Measurements from ENCODE around the gene GALNT17.

Gene GALNT17

DNA sequence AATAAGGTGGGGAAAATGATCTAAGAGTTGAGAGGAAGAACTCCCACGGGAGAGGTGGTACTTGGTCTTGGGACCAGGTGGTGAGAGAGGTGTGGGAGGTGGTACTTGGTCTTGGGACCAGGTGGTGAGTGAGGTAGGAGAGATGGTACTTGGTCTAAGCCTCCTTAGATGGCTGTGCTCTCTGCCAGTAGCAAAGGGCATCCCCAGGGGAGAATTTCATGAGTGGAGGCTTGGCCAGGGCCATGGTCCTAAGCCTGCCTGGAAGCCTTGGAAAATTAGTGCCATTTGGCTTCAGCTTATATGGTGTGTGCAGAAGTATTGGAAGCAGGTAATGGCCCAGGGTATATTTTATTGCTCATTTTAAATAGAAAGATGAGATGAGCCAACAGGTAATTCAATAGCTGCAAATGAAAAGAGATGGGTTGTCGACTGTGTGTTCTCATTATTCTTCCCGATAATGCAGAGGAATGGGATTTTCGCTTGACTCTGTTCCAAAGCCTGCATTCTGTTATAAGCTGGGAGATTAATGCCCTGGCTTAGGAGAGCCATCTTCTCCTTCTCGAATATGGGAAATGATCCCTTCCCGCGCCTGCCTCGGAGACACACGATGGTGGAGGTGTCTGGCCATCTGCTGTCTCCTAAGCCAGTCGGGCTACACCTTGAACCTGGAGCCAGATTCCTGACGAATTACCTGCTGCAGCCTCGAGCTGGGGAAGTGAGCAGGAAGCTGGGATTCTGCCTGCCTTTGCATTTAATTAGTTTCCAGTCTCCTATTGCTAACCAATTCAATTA lies 287.8 kb downstream of the GALNT17 start:
- TF ChIP-seq, protein P1, sequence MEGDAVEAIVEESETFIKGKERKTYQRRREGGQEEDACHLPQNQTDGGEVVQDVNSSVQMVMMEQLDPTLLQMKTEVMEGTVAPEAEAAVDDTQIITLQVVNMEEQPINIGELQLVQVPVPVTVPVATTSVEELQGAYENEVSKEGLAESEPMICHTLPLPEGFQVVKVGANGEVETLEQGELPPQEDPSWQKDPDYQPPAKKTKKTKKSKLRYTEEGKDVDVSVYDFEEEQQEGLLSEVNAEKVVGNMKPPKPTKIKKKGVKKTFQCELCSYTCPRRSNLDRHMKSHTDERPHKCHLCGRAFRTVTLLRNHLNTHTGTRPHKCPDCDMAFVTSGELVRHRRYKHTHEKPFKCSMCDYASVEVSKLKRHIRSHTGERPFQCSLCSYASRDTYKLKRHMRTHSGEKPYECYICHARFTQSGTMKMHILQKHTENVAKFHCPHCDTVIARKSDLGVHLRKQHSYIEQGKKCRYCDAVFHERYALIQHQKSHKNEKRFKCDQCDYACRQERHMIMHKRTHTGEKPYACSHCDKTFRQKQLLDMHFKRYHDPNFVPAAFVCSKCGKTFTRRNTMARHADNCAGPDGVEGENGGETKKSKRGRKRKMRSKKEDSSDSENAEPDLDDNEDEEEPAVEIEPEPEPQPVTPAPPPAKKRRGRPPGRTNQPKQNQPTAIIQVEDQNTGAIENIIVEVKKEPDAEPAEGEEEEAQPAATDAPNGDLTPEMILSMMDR (IDR thresholded peaks at IDR 0.05; ENCODE audit: extremely low read depth, missing control alignments) = no peak
- no peak for DNase-seq (ENCODE audit: low spot score)

DNA sequence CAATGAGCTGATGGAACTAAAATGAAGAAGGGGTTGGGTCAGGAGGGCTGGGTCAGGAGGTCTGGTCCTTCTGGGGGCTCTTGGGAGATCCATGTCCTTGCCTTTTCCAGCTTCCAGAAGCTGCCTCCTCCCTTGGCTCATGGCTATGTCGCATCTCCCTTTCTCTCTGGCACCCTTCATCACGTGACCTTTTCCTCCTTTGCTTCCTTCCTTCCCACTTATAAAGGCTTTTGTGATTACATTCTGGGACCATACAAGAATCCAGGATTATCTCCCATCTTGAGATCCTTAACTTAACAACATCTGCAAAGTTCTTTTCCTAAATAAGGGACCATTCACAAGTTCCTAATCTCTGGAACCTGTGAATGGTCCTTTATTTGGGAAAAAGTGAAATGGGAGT lies 290.2 kb downstream of the GALNT17 start:
- TF ChIP-seq, protein P1 (IDR thresholded peaks at IDR 0.05; ENCODE audit: extremely low read depth, missing control alignments) = no peak
- no peak for DNase-seq (ENCODE audit: low spot score)

DNA sequence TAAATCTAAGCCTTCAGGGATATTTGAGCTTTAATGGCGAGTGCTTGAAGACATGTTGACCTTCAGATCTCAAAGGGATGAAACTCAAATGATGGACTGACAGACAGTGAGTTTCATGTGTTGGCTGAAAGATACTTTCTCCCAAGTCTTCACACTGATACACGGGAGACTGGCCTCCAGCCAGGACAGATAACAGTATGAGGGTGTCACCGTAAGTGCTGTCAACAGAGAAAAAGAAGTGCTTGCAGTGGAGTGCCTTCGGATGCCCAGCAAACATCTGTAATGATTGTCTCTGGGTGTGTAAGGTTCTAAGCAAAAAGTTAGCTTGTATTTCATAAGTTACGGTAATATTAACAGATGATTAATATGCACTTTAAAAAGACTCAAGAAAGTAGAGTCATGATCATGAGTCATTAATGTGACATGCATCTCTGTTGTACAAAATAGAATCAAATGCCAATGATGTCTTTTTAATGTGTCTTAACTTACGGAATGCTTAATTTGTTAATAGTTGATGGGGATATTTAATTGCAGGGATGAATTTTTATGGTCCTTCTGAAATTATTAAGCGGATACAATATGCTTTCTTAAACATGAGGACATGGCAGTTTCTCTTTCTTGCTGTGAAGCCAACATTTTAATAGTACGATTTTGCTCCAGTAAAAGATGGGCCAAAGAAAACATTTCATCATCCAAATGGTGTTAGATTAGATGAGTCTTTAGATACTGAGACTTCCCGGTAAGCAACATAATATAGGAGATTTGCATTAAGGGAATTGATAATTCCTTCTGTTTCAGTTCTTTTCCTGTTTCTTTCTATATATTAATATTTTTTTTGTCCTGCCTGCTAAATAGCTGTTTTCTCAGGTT lies 292.5 kb downstream of the GALNT17 start:
- TF ChIP-seq, protein P1 (IDR thresholded peaks at IDR 0.05; ENCODE audit: extremely low read depth, missing control alignments) = no peak
- no peak for DNase-seq (ENCODE audit: low spot score)

DNA sequence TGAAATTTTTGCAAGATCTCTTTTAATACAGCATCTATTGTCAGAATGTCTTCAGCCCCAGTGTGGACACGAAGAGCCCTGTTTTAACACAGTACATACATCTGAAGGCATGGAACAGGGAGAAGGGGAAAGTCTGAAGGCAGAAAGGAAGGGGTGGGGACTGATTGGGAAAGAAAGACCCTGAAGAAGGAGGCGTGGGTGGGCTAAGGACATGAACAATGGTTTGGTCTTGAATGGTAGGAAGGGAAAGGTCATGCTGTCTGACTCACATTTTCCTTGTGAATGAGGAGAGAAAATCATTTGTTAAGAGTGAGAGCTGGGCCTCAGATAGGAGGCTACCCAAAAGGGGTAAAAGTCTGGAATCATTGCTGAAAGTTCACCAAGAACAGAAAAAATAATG lies 297.1 kb downstream of the GALNT17 start:
- DNase-seq (ENCODE audit: low spot score) = no peak
- TF ChIP-seq, protein P1 (IDR thresholded peaks at IDR 0.05; ENCODE audit: extremely low read depth, missing control alignments) = no peak

DNA sequence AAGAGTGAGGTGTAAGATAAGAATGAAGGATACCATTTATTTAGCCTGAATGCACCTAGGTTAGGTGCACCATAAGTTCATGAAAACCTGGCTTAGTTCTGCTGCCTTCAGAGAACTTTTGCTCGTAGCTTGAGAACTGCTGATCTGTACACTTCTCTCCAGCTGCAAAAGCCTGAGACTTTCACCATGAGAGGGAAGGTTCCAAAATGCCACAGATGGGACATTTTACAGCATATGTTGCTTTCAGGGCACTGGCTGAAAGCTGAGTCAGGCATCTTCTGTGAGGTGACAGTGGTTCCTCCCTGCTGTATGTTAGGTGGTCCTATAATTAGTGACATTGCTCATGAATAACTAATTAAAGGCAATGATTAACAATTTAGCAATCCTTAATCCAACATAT lies 298.3 kb downstream of the GALNT17 start:
- DNase-seq (ENCODE audit: low spot score) = no peak
- TF ChIP-seq, protein P1 (IDR thresholded peaks at IDR 0.05; ENCODE audit: extremely low read depth, missing control alignments) = no peak

DNA sequence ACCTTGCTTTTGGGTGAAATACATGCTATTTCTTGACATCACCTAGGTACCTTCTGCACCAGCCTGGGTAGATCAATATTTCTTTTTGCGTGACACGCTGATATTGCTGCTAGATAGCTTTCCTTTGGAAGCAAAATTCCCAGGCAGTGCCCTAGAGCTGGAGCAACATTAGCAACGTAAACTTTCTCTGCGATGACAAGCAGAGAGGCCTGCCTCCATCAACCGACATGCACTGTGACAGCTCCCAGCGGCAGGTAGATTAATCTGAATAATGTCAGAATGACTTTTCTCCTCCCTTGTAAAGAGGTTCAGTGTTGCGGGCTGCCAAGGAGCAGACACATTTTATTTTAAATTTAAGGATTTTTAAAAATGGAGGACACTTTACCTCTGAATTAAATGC lies 307.4 kb downstream of the GALNT17 start:
- TF ChIP-seq, protein P1 (IDR thresholded peaks at IDR 0.05; ENCODE audit: extremely low read depth, missing control alignments) = no peak
- DNase-seq (ENCODE audit: low spot score) = no peak

All from GM20000 (cell line).